SU-DHL-6 (cell line): Measurements from ENCODE around the gene RMDN3.

Experiments used
- EZH2phosphoT487 ChIP-seq: fragments of 200-600 bp; sonication (generic), shearing (Covaris generic); conservative IDR thresholded peaks from 2 replicates; pipeline ENCODE4 v1.6.1; 2018; ENCODE audit warnings: mild to moderate bottlenecking, antibody characterized with exemption, low read length, moderate library complexity, mixed read lengths
- TF ChIP-seq, protein P1 (sequence below): fragments of 200-600 bp; sonication (generic); IDR thresholded peaks from one replicate; pipeline ENCODE4 v1.5.1; 2017; ENCODE audit warnings: antibody characterized with exemption, mild to moderate bottlenecking, low read length, moderate library complexity; ENCODE audit not compliant: insufficient read depth, poor library complexity, severe bottlenecking

DNA sequence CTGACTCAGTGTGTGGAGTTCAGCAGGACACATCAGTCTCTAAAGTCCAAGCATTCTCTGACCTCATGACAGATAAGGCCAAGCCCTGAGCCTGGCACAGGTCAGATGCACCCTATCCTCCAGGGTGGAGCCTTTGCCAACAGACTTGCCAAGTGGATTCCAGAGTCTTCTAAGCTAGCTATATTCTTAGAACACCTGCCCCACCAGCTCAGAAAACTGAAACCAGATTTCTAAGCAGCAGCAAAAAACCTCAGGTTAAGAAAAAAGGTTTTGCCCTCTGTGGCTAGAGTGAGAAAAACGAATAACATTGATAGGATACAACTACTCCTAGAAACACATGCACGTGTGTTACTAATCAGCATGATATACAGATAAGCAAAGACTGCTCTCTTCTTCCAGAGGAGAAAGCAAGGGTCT is 11.6 kb downstream of the RMDN3 start:
- TF ChIP-seq, protein P1, sequence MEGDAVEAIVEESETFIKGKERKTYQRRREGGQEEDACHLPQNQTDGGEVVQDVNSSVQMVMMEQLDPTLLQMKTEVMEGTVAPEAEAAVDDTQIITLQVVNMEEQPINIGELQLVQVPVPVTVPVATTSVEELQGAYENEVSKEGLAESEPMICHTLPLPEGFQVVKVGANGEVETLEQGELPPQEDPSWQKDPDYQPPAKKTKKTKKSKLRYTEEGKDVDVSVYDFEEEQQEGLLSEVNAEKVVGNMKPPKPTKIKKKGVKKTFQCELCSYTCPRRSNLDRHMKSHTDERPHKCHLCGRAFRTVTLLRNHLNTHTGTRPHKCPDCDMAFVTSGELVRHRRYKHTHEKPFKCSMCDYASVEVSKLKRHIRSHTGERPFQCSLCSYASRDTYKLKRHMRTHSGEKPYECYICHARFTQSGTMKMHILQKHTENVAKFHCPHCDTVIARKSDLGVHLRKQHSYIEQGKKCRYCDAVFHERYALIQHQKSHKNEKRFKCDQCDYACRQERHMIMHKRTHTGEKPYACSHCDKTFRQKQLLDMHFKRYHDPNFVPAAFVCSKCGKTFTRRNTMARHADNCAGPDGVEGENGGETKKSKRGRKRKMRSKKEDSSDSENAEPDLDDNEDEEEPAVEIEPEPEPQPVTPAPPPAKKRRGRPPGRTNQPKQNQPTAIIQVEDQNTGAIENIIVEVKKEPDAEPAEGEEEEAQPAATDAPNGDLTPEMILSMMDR, result no peak
- TF ChIP-seq EZH2phosphoT487, result no peak
